Naive thymus-derived CD4-positive, alpha-beta T cell (primary cell): ENCODE measurements around the gene PPP1R37. TPM values are rescaled to one million over a fixed set of nuclear protein-coding genes. Genes with fewer than 3 reads are reported as not detected.

Source experiments
- polyA plus RNA-seq, 2 donors: library from polyadenylated mRNA; unstranded; fragments of 300-500 nt; fragmentation: Illumina TruSeq; gene quantifications; one replicate each; pipeline ENCODE4 v1.2.3, GENCODE V29; 2021
- total RNA-seq, 6 experiments: library from RNA in 5 of 6; stranded (reverse) in 5 of 6; gene quantifications; 1 replicate in 5 of 6; 2 replicates in 1 of 6; pipeline ENCODE4 v1.2.3 and lab custom pipeline; 2021 to 2026

PPP1R37 gene
- total and polyA plus RNA-seq, 7 experiments from 2014 or later, result 1.4 to 28.3 (median 20.6) TPM

Other genes with a start within 250 kb of the PPP1R37 start
- 1 to 10 TPM in 3 of 5 experiments, under 1 TPM in 2; 0.17 to 9.2 (median 1.2) TPM for gene NECTIN2, start 246.9 kb upstream of the PPP1R37 start, total RNA-seq
- under 1 TPM in 1 of 2 donors, not detected in 1; 0.16 TPM for gene NECTIN2, start 246.9 kb upstream of the PPP1R37 start, polyA plus RNA-seq
- gene TOMM40, start 201.9 kb upstream of the PPP1R37 start, total RNA-seq, result 10 to 100 TPM; 26.3 to 73.3 (median 37.5) TPM
- gene TOMM40, start 201.9 kb upstream of the PPP1R37 start, polyA plus RNA-seq, result 10 to 100 TPM; 26.5 to 44.8 TPM
- 1 to 10 TPM in 4 of 5 experiments, under 1 TPM in 1; 0.41 to 7.9 (median 4.0) TPM for gene APOE, start 187.4 kb upstream of the PPP1R37 start, total RNA-seq
- gene APOE, start 187.4 kb upstream of the PPP1R37 start, polyA plus RNA-seq, result not detected
- gene APOC1, start 178.6 kb upstream of the PPP1R37 start, total RNA-seq, result 1 to 10 TPM in 2 of 5 experiments, not detected in 3; 1.7 to 5.2 TPM
- not detected for gene APOC1, start 178.6 kb upstream of the PPP1R37 start, polyA plus RNA-seq
- not detected for gene APOC4, start 150.9 kb upstream of the PPP1R37 start, total RNA-seq
- not detected for gene APOC4, start 150.9 kb upstream of the PPP1R37 start, polyA plus RNA-seq
- 1 to 10 TPM in 1 of 5 experiments, not detected in 4; 1.7 TPM for gene APOC2, start 147.1 kb upstream of the PPP1R37 start, total RNA-seq
- gene APOC2, start 147.1 kb upstream of the PPP1R37 start, polyA plus RNA-seq, result not detected
- gene CLPTM1, start 137.8 kb upstream of the PPP1R37 start, total RNA-seq, result 10 to 100 TPM; 68.4 to 83.3 (median 76.8) TPM
- 10 to 100 TPM; 11.7 to 25.6 TPM for gene CLPTM1, start 137.8 kb upstream of the PPP1R37 start, polyA plus RNA-seq
- 10 to 100 TPM; 30.7 to 87.3 (median 71.3) TPM for gene RELB, start 91.7 kb upstream of the PPP1R37 start, total RNA-seq
- gene RELB, start 91.7 kb upstream of the PPP1R37 start, polyA plus RNA-seq, result 10 to 100 TPM; 13.4 to 14.7 TPM
- gene CLASRP, start 54.1 kb upstream of the PPP1R37 start, total RNA-seq, result 100 to 1,000 TPM in 4 of 5 experiments, 10 to 100 TPM in 1; 94.7 to 185 (median 163) TPM
- 10 to 100 TPM in 1 of 2 donors, 1 to 10 TPM in 1; 3.6 to 10.8 TPM for gene CLASRP, start 54.1 kb upstream of the PPP1R37 start, polyA plus RNA-seq
- gene ZNF296, start 16.7 kb upstream of the PPP1R37 start, total RNA-seq, result 1 to 10 TPM in 3 of 5 experiments, under 1 TPM in 2; 0.57 to 3.6 (median 2.2) TPM
- 1 to 10 TPM; 1.1 to 1.2 TPM for gene ZNF296, start 16.7 kb upstream of the PPP1R37 start, polyA plus RNA-seq
- gene GEMIN7, start 13.9 kb upstream of the PPP1R37 start, total RNA-seq, result 10 to 100 TPM in 4 of 5 experiments, 1 to 10 TPM in 1; 4.9 to 31.6 (median 16.6) TPM
- 10 to 100 TPM; 46.3 to 65.5 TPM for gene GEMIN7, start 13.9 kb upstream of the PPP1R37 start, polyA plus RNA-seq
- 1 to 10 TPM in 1 of 5 experiments, under 1 TPM in 4; 0.07 to 1.2 (median 0.73) TPM for gene NKPD1, start 67.8 kb downstream of the PPP1R37 start, total RNA-seq
- gene NKPD1, start 67.8 kb downstream of the PPP1R37 start, polyA plus RNA-seq, result under 1 TPM; 0.41 to 0.60 TPM
- gene TRAPPC6A, start 85.1 kb downstream of the PPP1R37 start, total RNA-seq, result 10 to 100 TPM; 44.6 to 61.9 (median 53.0) TPM
- gene TRAPPC6A, start 85.1 kb downstream of the PPP1R37 start, polyA plus RNA-seq, result 100 to 1,000 TPM; 173 to 174 TPM
- 10 to 100 TPM; 13.7 to 24.9 (median 15.4) TPM for gene BLOC1S3, start 85.6 kb downstream of the PPP1R37 start, total RNA-seq
- 10 to 100 TPM in 1 of 2 donors, 1 to 10 TPM in 1; 6.9 to 17.4 TPM for gene BLOC1S3, start 85.6 kb downstream of the PPP1R37 start, polyA plus RNA-seq
- not detected for gene EXOC3L2, start 152.2 kb downstream of the PPP1R37 start, total RNA-seq
- not detected for gene EXOC3L2, start 152.2 kb downstream of the PPP1R37 start, polyA plus RNA-seq
- 10 to 100 TPM; 22.4 to 39.2 (median 25.5) TPM for gene MARK4, start 158.1 kb downstream of the PPP1R37 start, total RNA-seq
- under 1 TPM; 0.70 to 0.74 TPM for gene MARK4, start 158.1 kb downstream of the PPP1R37 start, polyA plus RNA-seq
- not detected for gene CKM, start 229.7 kb downstream of the PPP1R37 start, total RNA-seq
- gene CKM, start 229.7 kb downstream of the PPP1R37 start, polyA plus RNA-seq, result not detected
- not detected for gene KLC3, start 247.6 kb downstream of the PPP1R37 start, total RNA-seq
- gene KLC3, start 247.6 kb downstream of the PPP1R37 start, polyA plus RNA-seq, result under 1 TPM in 1 of 2 donors, not detected in 1; 0.18 TPM